ENCODE results near the gene CATSPER1.
A peak's percentile ranks its signal among the peaks of the same experiment; 100 is the strongest.
"Not testable (repeated sequence)": the region's sequence is repeated elsewhere in the genome, so short reads cannot be mapped to it uniquely, and the experiment has no call there.

The CATSPER1 gene

DNA sequence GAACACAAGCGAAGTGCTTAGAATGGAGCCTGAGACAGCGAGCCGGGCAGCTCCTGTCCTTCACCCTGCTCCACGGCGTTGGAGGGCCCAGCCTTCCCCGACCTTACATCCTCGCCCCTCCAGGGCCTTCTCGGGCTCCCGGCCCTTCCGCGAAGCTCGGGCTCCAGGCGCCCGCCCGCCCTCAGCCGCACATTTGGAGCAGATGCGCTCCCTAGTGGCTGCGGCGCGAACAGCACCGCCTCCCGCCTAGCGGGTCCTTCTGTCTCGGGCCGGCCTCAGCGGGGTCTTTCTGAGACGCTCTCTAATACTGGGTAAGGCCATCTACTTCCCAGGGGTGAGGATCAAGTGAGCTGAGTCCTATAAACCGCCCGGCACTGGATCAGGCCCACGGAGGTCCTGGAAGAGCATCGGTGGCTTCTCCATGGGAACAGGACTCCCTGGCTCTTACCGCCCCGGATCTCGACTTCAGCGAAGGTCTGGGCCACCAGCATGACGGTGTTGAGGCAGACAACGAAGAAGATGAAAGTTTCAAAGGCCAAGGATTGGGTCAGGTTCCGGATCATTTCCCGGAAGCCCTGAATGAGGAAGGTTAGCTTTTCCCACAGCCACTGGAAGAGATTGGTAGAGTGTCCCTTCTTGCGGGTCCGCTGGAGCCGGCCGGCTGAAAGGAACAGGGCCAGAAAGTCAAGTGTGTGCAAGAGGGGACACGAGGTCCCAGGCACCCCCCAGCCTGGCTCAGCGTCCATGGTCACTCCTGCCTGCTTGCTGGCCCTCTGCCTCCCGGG is 3.7 kb downstream of the CATSPER1 start:
- no peak overlapping the region for H3K27ac ChIP-seq
- no peak for DNase-seq (ENCODE audit: low read depth, low spot score)

DNA sequence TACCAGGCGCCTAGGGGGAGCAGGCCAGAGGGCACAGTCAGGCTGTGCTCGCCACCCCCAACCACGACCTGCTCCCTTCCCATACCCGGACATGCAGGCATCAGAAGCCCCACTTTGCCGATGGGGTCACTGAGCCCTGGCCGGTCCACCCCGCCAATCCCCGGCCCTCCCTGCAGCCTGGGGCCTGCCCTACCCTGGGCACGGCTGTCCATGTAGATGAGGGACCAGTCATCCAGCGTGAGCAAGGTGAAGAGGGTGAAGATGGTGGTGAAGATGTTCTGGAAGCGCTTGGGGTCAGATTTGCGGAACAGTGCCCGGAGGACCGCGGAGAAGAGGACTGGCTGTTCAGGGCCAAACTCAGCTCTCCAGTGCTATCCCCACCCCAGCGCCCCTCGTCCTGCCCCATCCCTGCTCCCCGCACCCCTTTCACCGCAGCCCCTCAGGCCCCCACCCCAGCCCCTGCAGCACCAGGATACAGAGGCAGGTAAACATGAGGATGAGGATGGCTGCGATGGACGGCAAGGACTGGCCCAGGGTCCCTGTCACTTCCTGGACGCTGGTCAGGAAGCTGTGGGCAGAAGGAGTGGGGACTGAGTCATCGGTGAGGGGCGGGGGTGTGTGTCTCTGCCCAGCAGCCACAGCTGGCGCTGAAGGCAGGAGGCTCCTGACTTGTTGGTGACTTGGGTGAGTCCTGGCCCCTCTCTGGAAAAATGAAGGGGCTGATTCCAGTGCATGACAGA is 5.5 kb downstream of the CATSPER1 start:
- H3K27ac ChIP-seq, result no peak overlapping the region
- no peak for DNase-seq (ENCODE audit: low read depth, low spot score)

DNA sequence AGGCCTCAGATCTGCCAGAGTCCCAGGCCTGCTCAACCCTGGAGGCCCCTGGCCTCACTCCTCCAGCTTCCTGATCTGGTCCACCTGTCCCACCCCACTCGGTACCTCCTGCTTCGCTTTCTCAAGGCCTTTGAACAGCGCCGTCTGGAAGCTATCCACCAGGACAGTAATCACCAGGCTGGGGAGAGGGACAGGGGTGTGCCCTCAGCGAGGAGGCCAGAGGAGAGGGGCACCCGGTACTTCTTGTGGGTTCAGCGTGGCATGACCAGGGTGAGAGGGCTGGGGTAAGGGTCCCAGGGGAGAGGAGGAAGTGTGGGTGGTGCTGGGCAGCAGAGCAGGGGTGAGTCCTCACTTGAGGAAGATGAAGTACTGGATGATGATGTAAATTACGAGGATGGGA is 6.1 kb downstream of the CATSPER1 start:
- no peak for DNase-seq (ENCODE audit: low read depth, low spot score)
- H3K27ac ChIP-seq, result no peak overlapping the region

DNA sequence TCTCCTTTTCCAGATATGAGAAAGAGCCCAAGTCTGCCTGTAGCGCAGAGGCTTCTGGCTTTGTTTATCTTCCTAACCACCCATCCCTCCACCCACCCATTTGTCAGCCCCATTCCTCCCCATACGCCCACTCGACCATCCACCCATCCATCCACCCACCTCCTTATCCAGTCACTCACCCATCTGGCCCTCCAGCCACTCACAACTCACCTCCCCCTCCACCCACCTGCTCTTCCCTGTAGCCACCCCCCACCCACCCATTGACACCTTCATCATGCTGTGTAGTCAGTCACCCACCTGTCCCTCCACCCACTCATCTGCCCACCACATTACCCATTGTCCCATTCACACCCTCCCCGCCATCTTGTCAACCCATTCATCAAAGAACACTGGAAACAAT is 9.0 kb downstream of the CATSPER1 start:
- no peak overlapping the region for H3K27ac ChIP-seq

DNA sequence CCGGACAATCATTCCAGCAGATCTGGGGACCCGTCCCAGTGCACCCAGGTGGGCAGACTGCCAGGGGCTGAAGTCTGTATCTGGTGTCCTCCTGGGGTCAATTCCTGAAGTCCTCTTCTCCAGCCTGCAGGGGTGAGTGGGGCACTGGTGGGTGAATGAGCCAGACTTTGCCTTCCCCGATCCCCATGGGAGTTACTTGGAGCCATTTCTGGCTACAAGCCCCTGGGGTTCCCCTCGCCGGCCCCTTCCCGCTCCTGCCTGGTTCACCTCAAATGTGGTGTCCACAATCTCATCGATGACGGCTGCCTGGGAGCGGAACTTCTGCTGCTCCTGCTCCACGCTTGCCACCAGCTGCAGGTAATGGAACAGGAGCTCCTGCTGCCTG is 9.5 kb downstream of the CATSPER1 start:
- DNase-seq (ENCODE audit: low read depth, low spot score), result no peak
- H3K27ac ChIP-seq, result no peak overlapping the region

More for the DNA sequence above, 9.0 kb downstream of the CATSPER1 start:
- DNase-seq (ENCODE audit: low read depth, low spot score), result no peak

DNA sequence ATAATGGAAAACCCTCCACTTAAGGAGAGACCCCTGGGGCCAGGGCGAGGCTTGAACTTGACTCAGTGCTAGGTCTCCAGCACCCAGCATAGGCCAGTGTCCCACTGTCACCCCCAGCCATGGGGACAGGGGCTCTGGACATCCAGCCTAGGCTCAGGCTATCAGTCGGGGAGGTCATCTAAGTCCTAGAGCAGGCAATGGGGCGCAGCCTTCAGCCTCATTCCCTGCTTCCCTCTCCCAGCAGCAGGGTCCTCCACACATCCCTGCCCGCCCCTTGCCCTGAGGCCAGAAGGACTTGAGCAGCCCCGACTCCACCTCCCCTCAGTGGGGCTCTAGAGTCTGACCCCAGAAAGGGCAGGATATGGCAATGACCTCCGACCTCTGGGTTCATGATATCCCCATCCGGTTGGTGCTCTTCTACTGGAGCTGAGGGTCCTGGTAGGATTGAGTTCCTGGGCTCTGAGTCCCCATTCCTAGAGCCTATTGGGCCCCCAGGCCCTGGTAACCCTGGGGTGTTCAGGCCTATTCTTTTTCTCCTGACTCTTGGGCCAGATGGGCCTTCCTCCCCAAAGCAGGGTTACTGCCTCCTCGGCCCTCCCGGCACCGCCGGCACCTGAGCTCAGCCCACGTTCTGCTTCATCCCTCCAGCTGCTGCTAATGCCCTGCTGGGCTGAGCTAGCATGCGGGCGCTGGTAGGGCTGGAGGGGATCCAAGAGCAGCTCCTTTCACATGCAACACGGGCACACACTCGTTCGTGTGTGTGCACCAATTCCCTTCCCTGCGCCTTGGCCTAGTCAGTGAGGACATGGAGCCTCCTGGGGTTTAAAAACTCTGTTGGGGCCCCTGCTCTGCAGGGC is 10.1 kb downstream of the CATSPER1 start:
- DNase-seq (ENCODE audit: low read depth, low spot score), result no peak
- H3K27ac ChIP-seq, result no peak overlapping the region

DNA sequence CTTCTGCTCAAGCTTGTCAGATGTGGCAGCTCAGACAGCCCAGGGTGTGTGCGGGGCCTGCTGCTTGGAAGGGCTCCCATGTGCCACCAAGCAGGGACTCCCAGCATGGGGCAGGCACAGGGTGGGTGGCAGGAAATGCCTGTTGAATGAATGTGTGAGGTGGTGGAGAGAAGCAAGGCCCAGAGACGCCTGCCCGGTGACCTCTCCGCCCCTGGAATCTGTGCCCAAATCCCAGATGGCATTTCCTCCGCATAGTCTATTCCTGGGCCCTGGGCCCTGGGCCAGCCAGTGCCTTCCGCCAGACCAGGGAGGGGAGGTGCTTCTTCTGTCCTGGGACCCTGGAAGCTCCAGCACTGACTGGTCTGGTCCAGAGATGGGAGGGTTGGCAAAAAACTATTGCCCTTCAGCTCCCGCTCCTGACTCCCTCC is 10.8 kb downstream of the CATSPER1 start:
- DNase-seq (ENCODE audit: low read depth, low spot score), result no peak
- H3K27ac ChIP-seq, result peak overlapping the region; percentile 35

DNA sequence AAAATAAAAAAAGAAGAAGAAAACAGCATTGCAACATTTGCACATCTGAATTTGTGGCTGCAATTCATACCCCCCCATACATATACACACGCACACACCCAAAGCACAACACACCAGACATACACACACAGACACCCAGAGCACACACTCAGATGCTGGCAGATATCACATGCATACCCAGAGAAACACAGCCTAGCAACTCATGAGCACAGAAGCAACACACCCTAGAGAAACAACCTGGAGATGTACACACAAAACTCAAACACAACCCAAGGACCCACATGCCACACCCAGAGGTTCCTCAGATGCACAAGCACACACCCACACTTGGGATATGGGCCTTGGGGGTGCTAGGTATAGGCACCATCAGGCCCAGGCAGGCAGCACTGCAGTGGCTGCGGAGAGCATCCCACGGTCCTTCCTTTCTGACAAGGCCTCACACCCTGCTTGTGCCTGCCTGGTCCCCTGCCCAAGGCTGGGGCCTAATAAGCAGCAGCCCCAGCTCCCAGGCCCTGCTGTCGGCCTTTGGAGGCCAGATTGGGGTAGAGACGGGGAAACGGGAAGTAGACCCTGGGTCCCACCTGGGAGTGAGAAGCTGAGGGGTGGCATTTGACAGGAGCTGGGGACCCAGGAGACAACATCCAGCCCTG is 11.3 kb downstream of the CATSPER1 start:
- peak overlapping the region; percentile 35 for H3K27ac ChIP-seq
- DNase-seq (ENCODE audit: low read depth, low spot score), result no peak

DNA sequence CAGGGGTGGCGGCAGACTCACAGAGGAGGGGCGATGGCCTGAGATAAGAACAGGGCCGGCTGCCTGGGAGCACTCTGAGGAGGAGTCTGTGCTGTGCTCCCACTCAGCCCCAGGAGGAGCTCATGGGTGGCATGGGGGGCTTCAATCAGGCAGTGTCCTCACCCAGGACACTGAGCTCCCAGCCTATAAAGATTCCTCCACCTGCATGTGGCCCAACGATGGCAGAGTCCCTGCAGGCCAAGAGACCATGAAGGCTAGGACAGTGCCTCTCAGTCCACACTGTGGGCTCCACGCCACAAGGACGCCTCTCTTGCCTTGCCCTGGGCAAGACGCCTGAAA is 12.5 kb downstream of the CATSPER1 start:
- DNase-seq (ENCODE audit: low read depth, low spot score), result no peak
- no peak overlapping the region for H3K27ac ChIP-seq

DNA sequence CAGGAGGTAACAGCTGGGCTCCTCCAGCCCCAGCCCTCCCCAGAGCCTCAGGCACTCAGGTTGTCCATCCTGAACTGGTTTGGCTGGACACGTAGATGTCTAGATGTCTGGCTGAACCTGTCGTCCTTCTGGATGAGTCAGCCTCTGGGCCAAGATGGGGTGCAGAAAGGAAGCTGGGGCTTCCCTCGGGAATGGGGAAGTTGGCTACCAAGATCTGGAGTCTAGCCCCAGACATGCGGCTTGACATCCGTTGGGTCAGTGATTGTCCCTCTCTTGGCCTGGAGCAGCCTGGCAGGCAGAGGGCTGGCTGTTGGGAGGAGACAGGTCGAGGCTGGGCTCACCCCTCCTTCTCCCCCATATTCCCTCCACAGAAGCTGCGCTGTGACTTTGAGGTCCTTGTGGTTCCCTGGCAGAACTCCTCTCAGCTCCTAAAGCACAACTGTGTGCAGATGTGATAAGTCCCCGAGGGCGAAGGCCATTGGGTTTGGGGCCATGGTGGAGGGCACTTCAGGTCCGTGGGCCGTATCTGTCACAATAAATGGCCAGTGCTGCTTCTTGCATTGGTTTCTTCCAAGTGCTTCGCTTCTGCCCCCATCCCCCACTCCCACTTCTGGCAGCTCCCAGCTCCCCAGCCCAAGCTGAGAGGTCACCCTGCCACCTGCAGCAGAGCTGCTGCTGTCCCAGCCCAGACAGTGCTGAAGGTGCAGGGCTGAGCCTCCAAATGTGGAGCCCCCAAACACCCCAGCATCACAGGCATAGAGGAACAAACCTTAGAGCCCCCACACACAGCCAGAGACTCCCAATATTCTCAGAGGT is 13.1 kb downstream of the CATSPER1 start:
- peak overlapping the region; percentile 80 for H3K27ac ChIP-seq
- peak; percentile 50 for DNase-seq (ENCODE audit: low read depth, low spot score)

DNA sequence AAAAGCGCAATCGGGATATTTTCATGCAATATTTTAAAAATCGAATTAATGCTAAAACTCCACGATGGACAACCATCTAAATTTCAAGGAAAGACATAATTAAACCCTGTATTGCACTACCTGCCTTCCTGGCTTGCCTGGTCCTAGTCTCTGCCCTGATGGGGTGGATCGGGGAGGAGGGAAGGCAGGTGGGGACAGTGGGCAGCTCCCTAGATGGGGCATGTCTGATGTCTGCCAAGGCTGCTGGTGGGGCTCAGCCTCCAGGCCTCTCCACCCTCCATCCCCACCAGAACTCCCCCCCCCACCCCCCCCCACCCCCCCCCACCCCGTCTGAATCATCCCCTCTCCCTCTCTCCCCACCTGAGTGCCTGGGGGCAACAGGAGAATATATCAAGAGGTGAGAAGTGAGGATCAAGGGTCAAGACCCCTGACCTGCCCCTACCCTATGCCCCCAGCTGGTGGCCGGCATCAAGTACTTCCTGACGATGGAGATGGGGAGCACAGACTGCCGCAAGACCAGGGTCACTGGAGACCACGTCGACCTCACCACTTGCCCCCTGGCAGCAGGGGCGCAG is 13.8 kb downstream of the CATSPER1 start:
- H3K27ac ChIP-seq, result peak overlapping the region; percentile 80
- no peak for DNase-seq (ENCODE audit: low read depth, low spot score)

DNA sequence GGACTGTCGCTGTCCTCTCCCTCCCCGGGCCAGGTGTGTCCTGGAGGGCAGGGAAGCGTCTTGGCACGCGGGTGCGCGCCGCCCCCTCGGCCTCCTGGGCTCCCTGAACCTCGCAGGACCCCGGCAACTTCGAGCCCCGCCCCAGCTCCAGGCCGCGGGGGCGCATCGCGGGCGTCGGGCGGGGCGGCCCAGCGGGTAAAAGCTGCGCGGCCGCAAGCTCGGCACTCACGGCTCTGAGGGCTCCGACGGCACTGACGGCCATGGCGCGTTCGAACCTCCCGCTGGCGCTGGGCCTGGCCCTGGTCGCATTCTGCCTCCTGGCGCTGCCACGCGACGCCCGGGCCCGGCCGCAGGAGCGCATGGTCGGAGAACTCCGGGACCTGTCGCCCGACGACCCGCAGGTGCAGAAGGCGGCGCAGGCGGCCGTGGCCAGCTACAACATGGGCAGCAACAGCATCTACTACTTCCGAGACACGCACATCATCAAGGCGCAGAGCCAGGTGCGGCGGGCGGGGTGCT is 14.4 kb downstream of the CATSPER1 start, which contains the start of gene CST6:
Gene CST6 (plus strand): TSS at position 224 of the 519 bp plus-strand sequence. CDS start 37 bp downstream, at position 261.
- no peak for DNase-seq (ENCODE audit: low read depth, low spot score)
- H3K27ac ChIP-seq, result peak within 1 kb of the TSS; percentile 80

DNA sequence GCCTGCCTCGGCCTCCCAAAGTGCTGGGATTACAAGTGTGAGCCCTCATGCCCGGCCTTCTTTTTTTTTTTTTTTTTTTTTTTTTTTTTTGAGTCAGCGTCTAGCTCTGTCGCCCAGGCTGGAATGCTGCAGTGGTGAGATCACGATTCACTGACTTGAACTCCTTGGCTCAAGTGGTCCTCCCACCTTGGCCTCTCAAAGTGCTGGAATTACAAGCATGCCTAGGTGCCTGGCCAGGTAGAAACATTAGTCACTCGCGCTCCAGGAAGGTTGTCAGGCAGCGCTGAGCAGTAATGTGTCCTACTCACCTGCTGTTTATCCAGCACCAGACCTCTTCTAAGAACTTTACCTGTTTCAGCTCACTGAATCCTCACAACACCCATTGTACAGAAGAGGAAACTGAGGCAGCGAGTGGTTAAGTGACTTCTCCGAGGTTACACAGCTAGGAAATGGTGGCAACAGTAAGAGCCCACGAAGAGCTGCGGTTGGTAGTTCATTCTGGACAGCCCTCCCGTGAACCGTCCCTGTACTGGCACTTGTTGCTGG is 15.0 kb downstream of the CATSPER1 start:
- peak overlapping the region; percentile 80 for H3K27ac ChIP-seq
- peak; percentile 97 for DNase-seq (ENCODE audit: low read depth, low spot score)

DNA sequence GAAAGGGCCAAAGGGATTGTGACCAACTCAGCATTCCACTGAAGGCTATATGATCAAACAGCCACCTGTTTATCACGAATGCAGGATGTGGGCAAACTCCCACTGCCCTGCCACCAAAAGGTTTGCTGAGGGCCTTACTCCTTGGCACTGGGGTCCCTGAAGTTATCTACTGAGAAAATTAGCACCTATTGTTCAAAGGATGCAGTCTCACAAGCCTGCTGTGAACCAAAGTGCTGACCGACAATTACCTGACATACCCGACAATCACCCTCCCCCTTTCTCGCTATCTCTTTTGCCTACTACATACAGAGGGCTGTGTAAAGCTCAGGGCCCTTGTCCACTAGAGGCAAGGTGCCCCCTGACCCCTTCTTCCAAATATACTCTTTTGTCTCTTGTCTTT is 16.2 kb downstream of the CATSPER1 start:
- not testable (repeated sequence) for DNase-seq (ENCODE audit: low read depth, low spot score)

DNA sequence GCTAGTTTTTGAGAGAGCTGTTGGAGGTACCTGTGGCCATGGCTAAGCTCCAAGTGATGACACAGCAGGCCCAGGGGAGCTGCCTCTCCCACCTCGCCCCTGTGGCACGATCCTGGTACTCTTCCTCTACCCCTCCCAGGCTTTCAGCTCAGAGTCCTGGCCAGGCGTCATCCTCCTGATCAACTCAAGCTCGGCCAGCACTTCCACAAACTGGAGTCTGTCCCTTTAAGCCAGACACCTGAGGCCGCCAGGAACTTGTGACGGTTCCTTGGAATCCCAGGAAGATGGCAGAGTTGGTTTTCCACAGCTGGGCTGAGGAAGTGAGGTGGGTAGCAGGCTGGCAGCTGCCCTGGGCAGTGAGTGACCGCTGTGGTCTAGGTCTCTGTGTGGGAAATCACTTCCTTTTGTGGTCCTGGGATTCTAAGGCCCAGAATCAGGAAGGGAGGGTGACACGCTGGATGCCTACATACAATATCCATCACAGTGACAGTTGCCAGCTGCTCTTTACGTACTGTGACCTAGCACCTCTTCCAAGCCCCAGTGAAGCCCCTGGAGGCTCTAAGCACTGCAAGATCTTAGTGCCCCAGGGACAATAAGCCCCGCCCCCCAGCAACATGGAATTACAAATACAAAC is 17.7 kb downstream of the CATSPER1 start:
- no peak for DNase-seq (ENCODE audit: low read depth, low spot score)
- peak overlapping the region; percentile 55 for H3K27ac ChIP-seq

More for the DNA sequence above, 16.2 kb downstream of the CATSPER1 start:
- H3K27ac ChIP-seq, result not testable (repeated sequence)

DNA sequence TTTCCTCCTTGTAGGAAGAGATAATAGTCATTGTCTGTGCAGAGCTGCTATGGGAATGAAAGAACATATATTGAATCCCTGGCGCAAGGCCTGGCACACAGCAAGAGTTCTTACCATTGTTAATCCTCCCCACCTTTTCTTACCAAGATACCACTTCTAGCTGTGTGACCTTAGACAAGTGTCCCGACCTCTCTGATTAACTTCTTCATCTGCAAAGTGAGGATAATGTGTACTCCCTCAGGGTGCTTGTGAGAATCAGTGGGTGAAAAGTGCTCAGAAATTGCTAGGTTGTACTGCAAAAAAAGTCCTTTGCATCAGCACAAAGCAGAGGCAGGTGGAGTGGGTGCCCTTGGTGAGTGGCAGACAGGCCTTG is 18.2 kb downstream of the CATSPER1 start:
- peak overlapping the region; percentile 55 for H3K27ac ChIP-seq
- no peak for DNase-seq (ENCODE audit: low read depth, low spot score)

DNA sequence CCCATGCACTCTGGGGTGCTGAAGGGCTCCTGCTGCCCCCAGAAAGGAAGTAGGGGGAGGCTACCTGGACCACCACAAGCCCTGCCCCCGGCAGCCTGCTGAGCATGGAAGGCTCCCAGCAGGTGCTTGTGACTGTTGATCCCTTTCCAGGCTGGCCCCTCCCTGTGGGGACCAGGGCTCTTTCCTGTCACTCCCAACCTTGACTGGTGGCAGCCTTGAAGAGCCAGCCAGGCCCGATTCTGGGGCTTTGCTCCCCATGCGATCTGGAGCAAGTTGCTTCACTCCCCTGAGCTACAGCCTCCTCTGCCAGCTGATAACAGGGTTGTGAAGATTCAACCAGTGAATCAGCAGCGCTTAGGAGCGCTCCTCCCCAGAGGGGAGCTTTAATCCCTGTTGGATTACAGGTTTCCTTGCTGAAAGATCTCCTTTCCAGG is 19.1 kb downstream of the CATSPER1 start:
- no peak for DNase-seq (ENCODE audit: low read depth, low spot score)

DNA sequence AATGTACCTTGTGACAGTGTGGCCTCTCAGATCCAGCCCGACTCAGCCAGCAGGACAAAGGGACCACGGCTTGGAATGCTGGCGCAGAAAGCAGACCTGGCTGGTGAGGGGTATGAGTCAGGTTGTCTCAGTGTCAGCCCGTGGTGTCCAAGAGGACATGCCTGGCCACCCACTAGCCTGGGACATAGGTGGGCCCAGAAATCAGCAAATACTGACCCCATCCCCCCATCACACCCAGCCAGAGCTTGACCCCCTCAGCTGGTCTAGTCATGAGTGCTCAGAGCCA is 19.4 kb downstream of the CATSPER1 start:
- DNase-seq (ENCODE audit: low read depth, low spot score), result no peak
- no peak overlapping the region for H3K27ac ChIP-seq

More for the DNA sequence above, 19.1 kb downstream of the CATSPER1 start:
- H3K27ac ChIP-seq, result no peak overlapping the region
